ENCODE data around the gene KLF16. TPM values are rescaled to one million over a fixed set of nuclear protein-coding genes. Genes with fewer than 3 reads are reported as not detected.

Gene KLF16
- total RNA-seq, 2 experiments from 2014 or later, result 22.6 to 28.1 TPM

DNA sequence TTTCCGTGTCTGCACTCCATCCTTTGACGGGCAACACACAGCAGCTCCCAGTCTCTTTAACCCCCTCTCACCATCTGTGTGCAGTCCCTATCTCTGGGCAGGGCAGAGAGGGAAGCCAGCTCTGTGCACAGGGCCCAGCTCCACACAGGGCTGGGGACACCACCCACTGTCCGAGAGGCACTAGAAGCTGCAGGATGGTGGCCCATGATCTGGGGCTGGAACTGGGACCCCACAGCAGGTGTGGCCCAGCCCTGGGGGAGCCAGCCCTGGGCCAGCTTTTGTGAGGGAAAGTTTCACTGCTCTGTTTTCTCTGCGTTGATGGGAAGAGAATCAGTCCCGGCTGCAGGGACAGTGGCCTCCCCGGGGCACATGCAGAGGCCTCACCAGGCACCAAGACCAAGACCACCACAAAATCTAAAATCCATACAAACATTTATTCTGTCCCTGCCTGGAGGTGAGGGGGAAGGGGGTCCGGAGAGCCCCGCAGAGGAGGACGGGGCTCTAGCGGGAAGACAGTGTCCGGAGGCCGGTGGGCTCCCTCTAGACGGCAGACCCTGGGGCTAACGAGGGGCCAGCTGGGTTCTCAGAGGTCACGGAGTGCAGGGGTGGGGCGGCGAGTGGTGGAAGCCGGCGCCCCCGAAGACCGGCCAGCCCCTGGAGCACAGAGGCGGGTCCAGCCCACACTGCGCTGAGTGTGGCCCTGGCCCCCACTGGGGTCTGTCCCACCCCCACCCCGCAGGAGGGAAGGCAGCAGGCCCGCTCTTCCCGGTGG lies 48.4 kb downstream of the KLF16 start:
- CTCF ChIA-PET, result interaction anchor here (0.7 to 2.9 kb wide), 5 partner anchors 9 to 269 kb away, joined by 4 to 19 read pairs (median 4); no protein-coding TSS in a partner anchor
- Mint-ChIP-seq H3K36me3 (peaks cover 8% of the 10 kb centered on the region), H3K27me3 (no peaks in the 10 kb centered on the region), H3K4me1 (peaks cover 14% of the 10 kb centered on the region), H3K27ac (no peak overlapping the region), H3K4me3 (no peak overlapping the region), H3K9me3 (ENCODE audit: low read depth) (no peaks in the 10 kb centered on the region)
- no peak for DNase-seq
- ATAC-seq, result no peak

DNA sequence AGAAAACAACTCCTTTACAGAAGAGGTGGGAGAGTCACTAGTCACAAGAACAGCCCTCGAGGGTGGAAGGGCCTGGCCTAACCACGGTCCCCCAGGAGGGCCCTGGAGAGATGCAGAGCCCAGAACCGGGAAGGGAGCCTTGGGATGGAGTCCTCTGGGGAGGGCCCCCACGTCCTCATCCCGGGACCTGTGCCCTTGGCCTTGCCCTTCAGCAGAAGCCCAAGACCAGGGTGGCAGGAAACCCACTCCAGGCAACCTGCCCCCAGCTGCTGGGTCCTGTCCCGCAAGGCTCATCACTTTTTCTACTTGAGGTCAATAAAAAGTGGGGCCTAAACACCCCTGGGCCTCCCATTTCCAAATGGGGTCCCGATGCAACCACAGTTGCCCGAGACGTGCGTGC lies 49.0 kb downstream of the KLF16 start:
- Mint-ChIP-seq H3K27ac (peak overlapping the region; percentile 56), H3K9me3 (ENCODE audit: low read depth) (no peaks in the 10 kb centered on the region), H3K4me1 (peaks cover 14% of the 10 kb centered on the region), H3K4me3 (no peak overlapping the region), H3K27me3 (no peaks in the 10 kb centered on the region), H3K36me3 (peaks cover 8% of the 10 kb centered on the region)
- CTCF ChIA-PET, result interaction anchor here (0.8 to 2.9 kb wide), 5 partner anchors 9 to 268 kb away, joined by 4 to 19 read pairs (median 4); no protein-coding TSS in a partner anchor
- no peak for DNase-seq
- no peak for ATAC-seq

DNA sequence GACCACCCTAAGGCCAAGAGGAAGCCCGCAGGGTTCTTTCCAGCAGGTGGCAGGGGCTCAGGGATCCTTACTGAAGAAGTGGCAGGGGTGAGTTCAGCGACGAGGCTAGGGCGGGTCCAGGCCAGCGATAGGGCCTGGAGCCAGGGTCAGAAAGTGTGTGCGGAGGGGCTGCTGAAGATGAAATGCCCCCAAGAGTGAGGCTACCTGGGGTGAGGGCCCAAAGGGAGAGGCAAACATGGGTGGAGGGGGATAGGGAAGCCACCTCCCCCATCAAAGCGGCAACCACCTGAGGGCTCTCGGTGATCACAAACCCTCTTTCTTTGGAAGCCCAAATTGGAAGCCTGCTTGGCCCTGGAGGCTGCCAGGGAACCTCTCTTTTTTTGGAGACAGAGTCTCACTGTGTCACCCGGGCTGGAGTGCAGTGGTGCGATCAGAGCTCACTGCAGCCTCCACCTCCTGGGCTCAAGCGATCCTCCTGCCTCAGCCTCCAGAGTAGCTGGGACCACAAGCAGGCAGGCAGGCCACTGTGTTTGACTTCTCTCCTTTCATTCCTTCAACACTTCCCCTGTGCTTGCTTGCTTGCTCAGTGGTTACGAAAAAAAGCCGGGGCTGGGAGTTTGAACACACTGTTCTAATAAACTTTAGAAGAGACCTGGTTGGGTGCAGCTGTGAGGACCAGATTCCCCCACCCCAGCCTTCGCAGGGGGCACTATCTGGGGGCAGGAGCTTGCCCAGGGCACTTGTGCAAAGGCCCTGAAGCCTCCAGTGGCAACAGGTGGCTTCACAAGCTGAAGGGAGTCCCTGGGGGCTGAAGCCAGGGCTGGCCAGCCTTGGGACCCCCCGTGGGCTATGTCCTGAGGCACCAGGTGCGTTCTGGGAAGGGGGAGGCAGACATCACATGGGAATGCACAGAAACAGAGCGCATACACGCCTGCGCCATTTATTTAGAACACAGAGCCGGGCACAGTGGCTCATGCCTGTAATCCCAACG lies 49.9 kb downstream of the KLF16 start:
- Mint-ChIP-seq H3K36me3 (peaks cover 8% of the 10 kb centered on the region), H3K4me3 (peak overlapping the region; percentile 81), H3K27ac (peak overlapping the region; percentile 99), H3K9me3 (ENCODE audit: low read depth) (no peaks in the 10 kb centered on the region), H3K27me3 (no peaks in the 10 kb centered on the region), H3K4me1 (peaks cover 14% of the 10 kb centered on the region)
- ATAC-seq (no peak), DNase-seq (no peak)
- CTCF ChIA-PET, result interaction anchor here (0.8 to 2.9 kb wide), 5 partner anchors 10 to 141 kb away, joined by 4 to 19 read pairs (median 4); no protein-coding TSS in a partner anchor

GRCh38 chr19:1812426-1813191 lies 50.8 kb downstream of the KLF16 start:
- H3K27me3 Mint-ChIP-seq, result no peaks in the 10 kb centered on the region
- peak overlapping the region; percentile 81 for H3K4me3 Mint-ChIP-seq
- H3K4me1 Mint-ChIP-seq, result peaks cover 14% of the 10 kb centered on the region
- peaks cover 5% of the 10 kb centered on the region for H3K36me3 Mint-ChIP-seq
- CTCF ChIA-PET, result interaction anchor here (0.9 to 5.0 kb wide), 6 partner anchors 13 to 140 kb away, joined by 3 to 19 read pairs (median 12); no protein-coding TSS in a partner anchor
- peak overlapping the region; percentile 99 for H3K27ac Mint-ChIP-seq
- peak; percentile 91 for ATAC-seq
- H3K9me3 Mint-ChIP-seq (ENCODE audit: low read depth), result no peaks in the 10 kb centered on the region
- DNase-seq, result peak; percentile 99

DNA sequence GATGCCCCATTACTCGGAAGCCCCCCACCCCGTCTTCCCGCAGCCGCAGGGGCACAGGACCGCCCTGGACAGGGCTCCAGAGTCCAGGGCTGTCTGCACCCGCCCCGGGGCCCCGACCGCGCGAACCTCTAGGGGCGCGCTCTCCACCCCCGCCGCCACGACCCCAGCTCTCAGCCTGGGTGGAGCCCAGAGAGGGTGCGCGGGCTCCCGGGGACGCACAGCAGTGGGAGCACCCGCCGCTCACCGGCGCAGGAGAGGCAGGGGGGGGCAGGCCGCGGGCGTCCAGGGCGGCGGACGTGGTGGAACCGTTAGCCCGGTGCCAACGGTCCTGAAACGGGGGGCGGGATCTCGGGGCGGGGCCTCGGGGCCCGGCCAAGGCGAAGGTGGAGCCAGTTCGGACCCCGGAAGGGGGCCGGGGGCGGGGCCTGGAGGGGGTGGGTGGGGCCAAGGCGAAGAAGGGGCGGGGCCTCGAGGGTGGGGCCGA lies 51.4 kb downstream of the KLF16 start, which contains the start of gene ATP8B3:
TSS of gene ATP8B3 (minus strand) at position 335 of the 484 bp plus-strand sequence. CDS start 540 bp downstream, outside the sequence.
- H3K9me3 Mint-ChIP-seq (ENCODE audit: low read depth), result no peaks in the 10 kb centered on the region
- H3K27me3 Mint-ChIP-seq, result no peaks in the 10 kb centered on the region
- DNase-seq (no peak), ATAC-seq (peak; percentile 37)
- H3K36me3 Mint-ChIP-seq, result peaks cover 5% of the 10 kb centered on the region
- peaks cover 14% of the 10 kb centered on the region for H3K4me1 Mint-ChIP-seq
- H3K27ac Mint-ChIP-seq, result peak within 1 kb of the TSS; percentile 99
- peak within 1 kb of the TSS; percentile 81 for H3K4me3 Mint-ChIP-seq
- CTCF ChIA-PET, result interaction anchor here (0.5 to 5.0 kb wide), 7 partner anchors 14 to 216 kb away, joined by 3 to 19 read pairs (median 4); no protein-coding TSS in a partner anchor

DNA sequence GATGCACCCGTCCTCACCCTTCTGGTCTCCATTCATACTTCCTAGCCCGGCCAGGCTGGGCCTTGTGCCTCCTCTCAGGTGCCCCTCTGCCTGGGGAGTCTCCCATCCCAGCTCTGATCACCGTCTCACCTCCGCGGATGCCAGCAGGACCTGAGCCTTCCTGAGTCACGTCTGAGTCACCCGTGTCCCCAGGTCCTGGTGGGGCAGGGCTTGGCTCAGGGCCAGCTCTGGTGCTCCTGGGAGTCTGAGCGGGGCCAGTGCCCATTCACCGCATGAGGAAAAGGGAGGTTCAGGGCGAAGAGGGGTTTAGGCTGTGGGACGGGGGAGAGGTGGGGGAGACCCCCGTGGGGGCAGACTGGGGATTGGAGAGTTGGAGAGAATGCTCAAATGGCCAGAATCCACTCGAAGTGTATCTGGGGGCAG lies 51.9 kb downstream of the KLF16 start:
- peaks cover 5% of the 10 kb centered on the region for H3K36me3 Mint-ChIP-seq
- peak overlapping the region; percentile 49 for H3K27ac Mint-ChIP-seq
- ATAC-seq (no peak), DNase-seq (peak; percentile 58)
- CTCF ChIA-PET, result interaction anchor here (0.5 to 5.0 kb wide), 7 partner anchors 15 to 217 kb away, joined by 3 to 19 read pairs (median 4); no protein-coding TSS in a partner anchor
- peaks cover 14% of the 10 kb centered on the region for H3K4me1 Mint-ChIP-seq
- H3K27me3 Mint-ChIP-seq, result no peaks in the 10 kb centered on the region
- no peaks in the 10 kb centered on the region for H3K9me3 Mint-ChIP-seq (ENCODE audit: low read depth)
- peak overlapping the region; percentile 81 for H3K4me3 Mint-ChIP-seq

DNA sequence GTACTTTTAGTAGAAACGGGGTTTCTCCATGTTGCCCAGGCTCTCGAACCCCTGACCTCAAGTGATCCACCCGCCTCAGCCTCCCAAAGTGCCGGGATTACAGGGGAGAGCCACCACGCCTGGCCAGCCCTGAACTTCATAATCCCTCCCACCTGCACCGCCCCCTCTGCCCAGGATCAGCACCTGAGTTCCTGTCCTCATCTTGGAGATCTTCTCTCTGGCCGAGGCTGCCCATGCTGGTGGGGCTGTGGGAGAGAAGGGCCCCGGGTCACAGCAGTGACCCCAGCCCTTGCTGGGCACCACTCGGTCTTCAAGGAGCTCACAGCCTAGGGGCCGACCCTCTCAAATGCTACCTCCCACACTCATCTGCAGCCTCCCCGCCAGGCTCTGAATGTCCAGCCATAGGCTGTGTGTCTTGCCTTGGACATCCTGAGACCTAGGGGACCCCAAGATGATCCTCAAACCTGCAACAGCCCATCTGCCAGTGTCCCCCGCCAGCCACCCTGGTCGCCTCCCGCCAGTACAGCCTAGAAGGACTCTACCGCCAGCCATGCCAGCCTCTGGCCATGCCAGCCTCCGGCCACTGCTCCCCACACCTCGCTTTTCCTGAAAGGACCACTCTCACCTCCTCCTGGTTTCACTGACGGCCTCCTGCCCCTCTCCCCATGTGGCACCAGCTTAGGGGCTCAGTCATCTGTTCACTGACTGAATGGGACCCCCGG lies 52.8 kb downstream of the KLF16 start:
- H3K36me3 Mint-ChIP-seq, result peaks cover 2% of the 10 kb centered on the region
- CTCF ChIA-PET, result interaction anchor here (1.1 to 5.0 kb wide), 7 partner anchors 15 to 138 kb away, joined by 3 to 19 read pairs (median 3); no protein-coding TSS in a partner anchor

GRCh38 chr19:1809678-1810077 lies 53.7 kb downstream of the KLF16 start:
- no peak for ATAC-seq
- DNase-seq, result no peak
- no peaks in the 10 kb centered on the region for H3K27me3 Mint-ChIP-seq
- H3K4me3 Mint-ChIP-seq, result no peak overlapping the region
- peaks cover 14% of the 10 kb centered on the region for H3K4me1 Mint-ChIP-seq
- H3K9me3 Mint-ChIP-seq (ENCODE audit: low read depth), result no peaks in the 10 kb centered on the region
- CTCF ChIA-PET, result interaction anchor here (1.1 to 5.0 kb wide), 4 partner anchors 14 to 138 kb away, joined by 3 to 19 read pairs (median 10); no protein-coding TSS in a partner anchor
- H3K27ac Mint-ChIP-seq, result no peak overlapping the region
- H3K36me3 Mint-ChIP-seq, result no peaks in the 10 kb centered on the region

More for the DNA sequence above, 52.8 kb downstream of the KLF16 start:
- Mint-ChIP-seq H3K27me3 (no peaks in the 10 kb centered on the region), H3K9me3 (ENCODE audit: low read depth) (no peaks in the 10 kb centered on the region), H3K4me1 (peaks cover 14% of the 10 kb centered on the region), H3K27ac (peak overlapping the region; percentile 1), H3K4me3 (no peak overlapping the region)
- no peak for DNase-seq
- ATAC-seq, result no peak

GRCh38 chr19:1808395-1808731 lies 55.0 kb downstream of the KLF16 start:
- Mint-ChIP-seq H3K27me3 (no peaks in the 10 kb centered on the region), H3K4me1 (peaks cover 14% of the 10 kb centered on the region), H3K4me3 (no peak overlapping the region), H3K36me3 (no peaks in the 10 kb centered on the region), H3K9me3 (ENCODE audit: low read depth) (no peaks in the 10 kb centered on the region), H3K27ac (no peak overlapping the region)
- DNase-seq, result no peak
- CTCF ChIA-PET, result interaction anchor here (4.0 to 5.0 kb wide), 2 partner anchors 13 to 18 kb away, joined by 17 to 19 read pairs; no protein-coding TSS in a partner anchor
- ATAC-seq, result no peak

DNA sequence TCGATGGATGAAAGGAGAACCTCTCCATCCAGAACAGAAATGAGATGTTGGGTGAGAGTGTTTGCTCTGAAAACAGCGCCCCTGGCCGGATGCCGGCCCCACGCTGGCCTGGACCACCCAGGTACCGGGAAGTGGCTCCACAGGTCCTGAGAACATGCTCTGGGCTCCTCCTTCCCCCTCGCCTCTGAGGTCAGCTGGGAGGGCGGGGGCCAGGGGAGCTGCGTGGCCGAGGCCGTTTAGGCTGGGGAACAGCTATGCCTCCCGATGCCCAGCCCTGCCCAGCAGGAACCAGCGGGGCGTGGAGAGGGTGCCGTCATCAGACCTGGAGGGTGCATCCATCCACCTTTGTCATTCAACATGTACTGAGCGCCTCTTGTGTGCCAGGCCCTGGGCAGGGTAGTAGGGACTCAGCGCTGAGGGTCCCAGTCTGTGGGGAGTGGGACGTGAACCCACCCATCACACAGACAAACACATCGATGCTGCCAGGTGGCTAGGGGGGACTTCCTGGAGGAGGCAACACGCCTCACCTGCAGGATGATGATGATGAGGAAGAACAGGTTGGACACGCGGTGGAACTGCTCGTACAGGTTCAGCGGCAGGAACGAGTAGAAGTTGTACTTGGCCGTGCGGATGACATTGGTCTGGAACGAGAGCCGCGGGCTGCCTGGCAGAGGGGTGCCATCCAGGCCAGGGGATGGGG lies 55.5 kb downstream of the KLF16 start:
- ATAC-seq (no peak), DNase-seq (no peak)
- Mint-ChIP-seq H3K27me3 (no peaks in the 10 kb centered on the region), H3K36me3 (no peaks in the 10 kb centered on the region), H3K27ac (no peak overlapping the region), H3K4me1 (peaks cover 10% of the 10 kb centered on the region), H3K4me3 (no peak overlapping the region), H3K9me3 (ENCODE audit: low read depth) (no peaks in the 10 kb centered on the region)
- CTCF ChIA-PET, result interaction anchor here (5.0 kb wide), 1 partner anchor 18 kb away, joined by 19 read pairs; no protein-coding TSS in a partner anchor

DNA sequence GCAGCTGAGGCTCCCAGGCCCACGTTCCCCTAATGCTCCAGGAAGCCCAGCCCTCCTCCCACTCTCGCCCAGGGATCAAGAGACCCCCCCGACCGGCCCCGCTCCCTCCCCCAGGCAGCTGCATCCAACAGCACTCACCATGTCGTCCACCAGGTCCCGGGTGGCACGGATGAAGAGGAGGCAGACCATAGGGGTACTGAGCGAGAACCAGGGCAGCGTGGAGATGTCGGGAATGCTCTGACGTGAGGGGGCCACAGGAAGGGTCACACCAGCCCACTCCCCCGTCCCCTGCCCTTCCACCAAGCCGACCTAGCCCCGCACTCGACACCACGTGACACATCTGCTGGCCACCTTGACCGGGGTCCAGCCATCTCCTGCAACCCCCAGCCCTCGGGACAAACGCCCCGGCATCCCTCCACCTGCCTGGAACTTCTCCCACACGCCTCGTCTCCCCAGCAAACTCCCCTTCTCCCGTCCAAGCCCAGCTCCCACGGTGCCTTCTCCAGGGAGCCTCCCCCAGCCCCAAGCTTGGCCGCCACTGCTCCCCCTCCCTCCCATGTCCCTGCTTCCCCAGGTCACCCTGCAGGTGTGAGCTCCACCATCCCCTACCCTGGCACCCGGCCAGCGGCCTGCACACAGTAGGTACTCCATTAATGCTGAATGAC lies 56.2 kb downstream of the KLF16 start:
- H3K9me3 Mint-ChIP-seq (ENCODE audit: low read depth), result no peaks in the 10 kb centered on the region
- no peak for DNase-seq
- no peak overlapping the region for H3K27ac Mint-ChIP-seq
- ATAC-seq, result no peak
- no peak overlapping the region for H3K4me3 Mint-ChIP-seq
- H3K4me1 Mint-ChIP-seq, result peaks cover 5% of the 10 kb centered on the region
- no peaks in the 10 kb centered on the region for H3K27me3 Mint-ChIP-seq
- H3K36me3 Mint-ChIP-seq, result no peaks in the 10 kb centered on the region
- CTCF ChIA-PET, result interaction anchor here (1.1 to 5.0 kb wide), 3 partner anchors 11 to 135 kb away, joined by 3 to 19 read pairs (median 3); no protein-coding TSS in a partner anchor
